Globus pallidus (tissue), 1 donor: Measurements from ENCODE around the gene SUPT16H.
A peak's percentile ranks its signal among the peaks of the same experiment; 100 is the strongest.
"Not testable (repeated sequence)": the region's sequence is repeated elsewhere in the genome, so short reads cannot be mapped to it uniquely, and the experiment has no call there.

ENCODE experiments used
- DNase-seq: peaks from one replicate; pipeline ENCODE4 v3.0.0-alpha.2; 2015; ENCODE audit warnings: low spot score

SUPT16H gene

DNA sequence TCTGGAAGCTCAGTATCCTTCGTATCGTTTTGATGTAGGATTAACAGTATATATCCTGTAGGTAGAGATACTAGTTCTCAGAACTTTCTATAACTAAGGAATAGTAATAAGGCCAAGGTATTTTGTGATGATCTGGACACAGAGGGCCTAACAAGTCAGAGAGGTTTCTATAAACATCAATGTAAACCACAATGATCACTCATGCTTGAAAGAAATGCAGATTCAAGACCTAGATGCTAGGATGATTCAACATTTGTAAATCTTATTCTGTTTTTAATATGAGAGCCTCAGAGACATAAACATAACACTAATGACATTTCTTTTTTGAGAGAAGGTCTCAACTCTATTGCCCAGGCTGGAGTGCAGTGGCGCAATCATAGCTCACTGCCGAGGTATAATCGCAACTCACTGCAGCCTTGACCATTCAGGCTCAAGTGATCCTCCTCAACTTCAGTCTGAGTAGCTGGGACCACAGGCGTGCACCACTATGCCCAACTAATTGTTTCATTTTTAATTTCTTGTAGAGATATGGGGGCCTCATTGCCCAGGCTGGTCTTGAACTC, 16.2 kb downstream of the SUPT16H start:
- DNase-seq: no peak

DNA sequence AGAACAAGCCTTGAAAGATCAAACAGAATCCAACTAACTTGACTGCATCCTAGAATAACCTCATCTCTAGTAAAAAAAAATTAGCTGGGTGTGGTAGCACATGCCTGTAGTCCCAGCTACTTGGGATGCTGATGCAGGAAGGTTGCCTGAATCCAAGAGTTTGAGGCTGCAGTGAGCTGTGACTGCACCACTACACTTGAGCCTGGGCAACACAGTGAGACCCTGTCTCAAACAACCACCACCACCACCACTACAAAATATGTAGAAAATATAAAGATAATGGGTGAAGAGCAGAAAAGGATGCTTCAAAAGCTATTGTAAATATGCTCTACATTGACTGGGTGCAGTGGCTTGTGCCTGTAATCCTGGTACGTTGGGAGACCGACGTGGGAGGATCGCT, 27.3 kb downstream of the SUPT16H start:
- no peak for DNase-seq

DNA sequence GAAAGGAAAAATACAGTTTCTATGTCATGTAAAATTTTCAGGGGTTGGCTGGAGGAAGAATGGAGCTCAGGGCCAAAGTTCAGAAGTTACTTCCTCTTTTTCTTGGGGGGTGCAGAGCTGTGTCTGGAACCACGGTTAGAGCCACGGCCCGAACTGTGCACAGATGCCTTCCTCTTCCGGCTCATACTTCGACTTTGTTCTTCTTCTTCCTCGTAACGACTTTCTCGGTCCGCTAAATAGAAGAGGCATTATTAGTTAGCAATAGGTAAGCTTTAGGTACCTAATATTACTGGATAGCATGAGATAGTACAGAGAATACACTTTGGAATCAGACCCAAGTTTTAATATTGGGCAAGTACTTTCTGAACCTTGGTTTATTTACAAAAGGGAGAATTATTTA, 31.2 kb downstream of the SUPT16H start:
- peak; percentile 18 for DNase-seq

DNA sequence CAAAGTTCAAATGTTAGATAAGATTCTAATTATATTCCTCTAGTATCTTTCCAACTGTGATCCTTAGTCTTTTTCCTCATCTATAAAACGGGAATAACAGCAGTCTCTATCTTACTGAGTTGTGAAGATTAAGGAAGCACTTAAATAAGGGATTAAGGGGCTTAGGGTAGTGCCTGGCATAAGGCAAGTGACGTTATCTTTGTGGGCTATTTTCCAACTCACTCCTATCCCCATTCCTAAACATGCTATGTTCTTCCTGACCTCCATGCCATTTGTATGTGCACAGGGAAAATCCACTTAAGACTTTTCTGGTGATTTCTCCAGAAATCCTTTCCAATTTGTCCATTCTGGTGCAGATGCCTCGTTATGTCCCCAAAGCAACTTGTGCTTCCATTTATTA, 33.3 kb downstream of the SUPT16H start:
- DNase-seq: no peak

DNA sequence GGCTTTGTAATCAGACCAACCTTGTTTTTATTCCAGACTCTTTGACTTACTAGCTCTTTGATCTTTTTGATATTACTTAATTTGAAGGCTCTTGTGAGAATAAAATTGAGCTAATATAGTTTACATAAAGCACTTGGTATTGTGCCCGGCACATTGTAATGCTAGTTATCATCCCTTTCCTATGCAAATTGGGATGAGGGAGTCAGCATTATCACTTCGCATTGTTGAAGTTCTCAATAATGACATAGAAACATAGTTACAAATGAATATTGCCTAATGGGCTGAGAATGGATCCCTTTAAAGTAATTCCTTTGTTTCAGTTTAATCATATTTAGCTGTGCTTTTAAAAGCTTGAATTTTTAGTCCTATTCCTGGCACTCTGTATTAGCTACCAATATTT, 36.6 kb downstream of the SUPT16H start:
- DNase-seq: no peak

DNA sequence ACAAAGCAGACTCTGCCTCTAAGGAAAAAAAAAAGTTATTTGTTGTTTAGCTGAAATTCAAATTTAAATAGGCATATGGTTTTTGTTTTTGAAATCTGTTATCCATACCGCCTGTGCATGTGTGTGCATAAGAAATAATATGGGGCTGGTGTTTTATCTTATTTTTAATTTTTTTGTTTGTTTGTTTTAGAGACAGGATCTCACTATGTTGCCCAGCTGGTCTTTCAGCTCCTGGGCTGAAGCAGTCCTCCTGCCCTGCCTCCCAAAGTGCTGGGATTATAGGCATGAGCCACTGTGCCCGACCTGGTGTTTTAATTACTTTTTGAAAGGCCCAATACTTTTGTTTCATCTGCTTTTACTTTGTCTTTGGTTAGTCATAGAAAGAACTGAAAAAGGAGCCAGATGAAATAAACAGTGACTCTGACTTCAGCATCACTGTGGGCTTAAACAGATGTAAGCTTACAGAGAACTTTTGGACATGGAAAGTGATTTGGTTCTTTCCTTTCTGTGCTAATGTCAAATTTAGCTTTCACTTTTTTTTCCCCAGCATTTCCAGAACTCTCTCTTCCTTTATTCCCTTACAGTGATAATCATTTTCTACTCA, 37.2 kb downstream of the SUPT16H start:
- no peak for DNase-seq

DNA sequence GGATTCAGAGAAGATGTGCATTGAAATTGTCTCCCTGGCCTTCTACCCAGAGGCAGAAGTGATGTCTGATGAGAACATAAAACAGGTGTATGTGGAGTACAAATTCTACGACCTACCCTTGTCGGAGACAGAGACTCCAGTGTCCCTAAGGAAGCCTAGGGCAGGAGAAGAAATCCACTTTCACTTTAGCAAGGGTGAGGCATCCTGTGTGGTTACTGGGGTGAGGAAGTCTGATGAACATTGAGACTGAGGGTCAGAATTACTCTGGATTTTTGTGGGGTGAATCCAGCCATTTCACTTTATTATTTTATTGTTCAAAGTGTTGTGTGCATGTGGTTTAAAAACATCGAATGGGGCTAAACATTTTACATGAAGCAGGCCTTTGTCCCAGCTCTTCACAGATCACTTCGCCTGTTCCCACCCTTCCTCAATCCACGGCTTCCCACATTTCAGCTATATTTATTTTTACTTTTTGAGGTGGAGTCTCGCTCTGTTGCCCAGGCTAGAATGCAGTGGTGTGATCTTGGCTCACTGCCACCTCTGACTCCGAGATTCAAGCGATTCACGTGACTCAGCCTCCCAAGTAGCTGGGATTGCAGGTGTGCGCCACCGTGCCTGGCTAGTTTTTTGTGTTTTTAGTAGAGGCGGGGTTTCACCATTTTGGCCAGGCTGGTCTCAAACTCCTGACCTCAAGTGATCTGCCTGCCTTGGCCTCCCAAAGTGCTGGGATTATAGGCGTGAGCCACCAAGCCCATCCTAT, 40.6 kb downstream of the SUPT16H start:
- DNase-seq: no peak

DNA sequence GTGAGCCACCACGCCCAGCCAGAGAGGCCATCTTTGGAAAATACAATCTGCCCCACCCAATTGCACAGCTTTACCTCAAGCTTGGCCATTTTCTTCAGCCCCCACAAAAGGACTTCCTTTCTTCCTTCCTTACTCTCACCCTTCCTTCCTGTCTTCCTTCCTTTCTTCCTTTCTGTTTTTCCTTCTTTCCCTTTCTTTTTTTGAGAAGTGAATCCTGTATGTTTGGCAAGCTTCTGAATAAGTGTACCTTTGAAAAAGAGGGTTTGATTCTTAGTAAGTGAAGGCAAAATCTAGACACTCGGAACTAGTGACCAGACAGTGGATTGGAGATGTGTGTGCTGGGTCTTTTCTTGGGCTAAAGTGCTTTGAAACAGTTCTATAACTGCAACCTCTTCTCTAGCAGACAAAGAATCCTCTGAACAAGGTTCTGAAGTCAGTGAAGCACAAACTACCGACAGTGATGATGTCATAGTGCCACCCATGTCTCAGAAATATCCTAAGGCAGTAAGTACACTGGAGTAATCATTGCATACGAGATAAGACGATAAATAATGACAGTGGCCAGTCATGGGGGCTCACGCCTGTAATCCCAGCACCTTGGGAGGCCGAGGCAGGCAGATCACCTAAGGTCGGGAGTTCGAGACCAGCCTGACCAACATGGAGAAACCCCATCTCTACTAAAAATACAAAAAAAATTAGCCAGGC, 49.5 kb downstream of the SUPT16H start:
- no peak for DNase-seq

DNA sequence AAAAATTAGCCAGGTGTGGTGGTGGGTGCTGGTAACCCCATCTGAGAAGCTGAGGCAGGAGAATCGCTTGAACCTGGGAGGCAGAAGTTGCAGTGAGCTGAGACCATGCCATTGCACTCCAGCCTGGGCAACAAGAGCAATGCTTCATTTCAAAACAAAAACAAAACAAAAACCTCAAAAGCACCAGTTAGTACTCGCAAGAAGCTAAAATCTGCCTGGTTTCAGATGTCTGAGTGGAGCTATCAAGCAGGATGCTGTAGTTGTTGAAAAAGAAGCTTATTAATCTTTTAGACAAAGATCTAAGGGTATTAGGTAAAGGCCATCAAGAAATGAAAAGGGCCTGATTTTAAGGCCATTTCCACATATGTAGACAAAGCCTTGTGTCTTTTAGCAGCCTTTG, 50.9 kb downstream of the SUPT16H start:
- no peak for DNase-seq

DNA sequence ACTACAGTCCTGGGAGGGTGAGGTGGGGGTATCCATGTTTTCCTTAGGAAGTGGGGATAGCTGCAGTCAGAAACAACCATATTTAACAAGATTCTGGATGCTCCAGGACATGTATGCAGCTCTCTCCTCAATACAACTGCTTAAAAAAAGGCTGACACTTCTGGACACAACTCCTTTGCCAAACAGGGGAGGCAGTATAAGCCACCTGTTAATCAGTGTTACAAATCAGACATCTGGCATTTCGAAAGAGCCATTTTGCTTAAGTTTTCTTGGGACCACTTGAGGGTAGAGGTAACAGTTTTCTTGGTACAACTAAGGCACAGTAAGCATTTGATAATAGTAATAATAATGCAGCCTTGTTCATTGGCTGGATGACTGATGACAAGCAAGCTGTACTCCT, 56.8 kb downstream of the SUPT16H start:
- DNase-seq: no peak

DNA sequence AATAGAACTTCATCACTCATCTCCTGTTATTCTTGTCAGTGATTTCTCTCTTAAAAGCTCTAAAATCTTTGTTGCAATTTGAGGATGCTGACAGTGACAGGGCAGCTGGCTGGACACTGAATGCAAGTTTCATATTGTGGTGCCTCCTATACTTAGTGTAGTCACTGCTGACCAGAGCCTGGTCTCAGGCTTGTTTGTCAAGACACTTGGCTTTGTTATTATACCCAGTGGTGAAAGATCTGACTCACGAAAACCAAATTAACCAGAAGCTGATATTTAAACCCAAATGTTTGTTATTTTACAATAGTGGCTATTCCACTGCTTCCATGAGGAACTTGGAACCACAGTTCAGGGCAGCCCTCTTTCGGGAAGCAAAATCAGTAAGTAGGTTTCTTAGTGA, 61.1 kb downstream of the SUPT16H start:
- no peak for DNase-seq

DNA sequence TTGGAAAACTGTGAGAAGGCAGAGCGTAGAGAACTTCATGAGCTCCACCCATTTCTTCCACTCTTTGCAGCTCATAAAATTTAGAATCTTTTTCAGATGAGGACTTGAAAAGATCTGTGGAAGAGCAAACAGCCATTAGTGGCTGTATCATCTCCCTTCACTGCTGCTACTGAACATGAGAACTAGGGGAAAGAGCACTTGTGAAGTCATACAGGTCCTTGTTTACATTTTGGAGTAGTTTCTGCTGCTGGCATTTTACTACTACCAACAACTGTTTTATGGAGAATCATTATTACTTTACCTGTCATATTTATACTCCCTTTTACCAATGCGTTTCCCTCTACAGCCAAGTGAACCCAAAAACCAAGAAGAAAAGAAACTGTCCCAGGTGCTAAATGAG, 62.9 kb downstream of the SUPT16H start:
- no peak for DNase-seq

DNA sequence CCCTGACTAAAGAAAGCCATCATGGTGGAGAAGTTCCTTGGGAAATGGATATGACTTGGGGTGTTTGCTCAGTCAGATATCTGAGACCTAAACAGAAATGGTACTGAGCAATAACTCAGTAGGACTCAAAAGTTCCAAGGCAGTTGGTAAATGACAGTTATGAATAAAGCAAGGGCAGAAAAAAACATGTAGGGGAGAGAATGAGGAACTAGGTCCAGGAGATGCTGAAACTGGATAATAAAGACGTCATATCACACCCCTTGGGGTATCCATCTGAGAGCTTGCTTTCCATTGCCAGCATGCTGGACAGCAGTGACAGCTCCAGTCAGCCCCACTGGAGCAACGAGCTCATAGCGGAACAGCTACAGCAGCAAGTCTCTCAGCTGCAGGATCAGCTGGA, 66.4 kb downstream of the SUPT16H start:
- no peak for DNase-seq

DNA sequence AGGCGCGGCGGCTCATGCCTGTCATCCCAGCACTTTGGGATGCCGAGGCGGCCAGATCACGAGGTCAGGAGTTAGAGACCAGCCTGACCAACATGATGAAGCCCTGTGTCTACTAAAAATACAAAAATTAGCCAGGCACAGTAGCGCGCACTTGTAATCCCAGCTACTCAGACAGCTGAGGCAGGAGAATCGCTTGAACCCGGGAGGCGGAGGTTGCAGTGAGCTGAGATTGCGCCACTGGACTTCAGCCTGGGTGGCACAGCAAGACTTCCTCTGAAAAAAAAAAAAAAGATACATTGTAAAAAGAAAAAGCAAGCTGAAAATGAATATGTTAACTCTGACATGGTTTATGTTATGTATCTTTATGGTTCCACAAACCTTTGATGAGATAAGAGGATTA, 70.3 kb downstream of the SUPT16H start:
- no peak for DNase-seq

DNA sequence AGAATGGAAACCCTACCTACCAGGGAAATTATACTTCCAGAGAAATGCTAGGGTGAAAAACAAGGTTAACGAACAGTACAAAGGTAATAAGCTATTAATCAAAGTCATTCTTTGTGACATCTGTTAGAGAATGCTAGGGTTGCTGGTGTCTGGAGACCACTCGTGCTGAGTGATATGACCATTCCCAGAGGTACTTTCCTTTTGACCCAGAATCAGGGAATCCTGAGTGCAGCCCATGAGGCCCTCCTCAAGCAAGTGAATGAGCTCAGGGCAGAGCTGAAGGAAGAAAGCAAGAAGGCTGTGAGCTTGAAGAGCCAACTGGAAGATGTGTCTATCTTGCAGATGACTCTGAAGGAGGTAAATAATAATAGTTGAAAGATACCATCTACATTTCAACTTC, 72.2 kb downstream of the SUPT16H start:
- no peak for DNase-seq

DNA sequence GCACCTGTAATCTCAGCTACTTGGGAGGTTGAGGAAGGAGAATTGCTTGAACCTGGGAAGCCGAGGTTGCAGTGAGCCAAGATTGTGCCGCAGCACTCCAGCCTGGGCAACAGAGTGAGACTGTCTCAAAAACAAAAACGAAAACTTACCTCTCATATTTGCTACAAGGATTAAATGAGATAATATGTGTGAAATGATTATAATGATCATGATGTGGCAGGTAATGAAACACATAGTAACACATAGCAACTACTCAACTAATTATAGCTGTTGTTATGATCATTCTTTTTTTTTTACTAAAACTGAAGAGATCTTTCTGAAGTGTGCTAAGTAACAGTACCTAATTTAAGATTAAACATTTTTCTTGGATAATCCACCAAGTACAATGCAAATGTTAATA, 73.9 kb downstream of the SUPT16H start:
- no peak for DNase-seq

DNA sequence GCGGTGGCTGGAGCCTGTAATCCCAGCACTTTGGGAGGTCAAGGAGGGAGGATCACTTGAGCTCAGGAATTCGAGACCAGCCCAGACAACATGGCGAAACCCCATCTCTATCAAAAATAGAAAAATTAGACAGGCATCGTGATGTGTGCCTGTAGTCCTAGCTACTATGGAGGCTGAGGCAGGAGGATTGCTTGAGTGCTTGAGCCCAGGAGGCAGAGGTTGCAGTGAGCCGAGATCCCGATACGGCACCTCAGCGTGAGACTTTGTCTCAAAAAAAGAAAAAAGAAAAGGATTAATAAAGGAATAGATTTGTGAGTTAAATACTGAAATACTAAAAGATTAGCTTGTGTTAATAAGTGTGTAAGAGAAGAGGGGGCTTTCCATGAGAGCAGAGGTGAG, 74.6 kb downstream of the SUPT16H start:
- no peak for DNase-seq

DNA sequence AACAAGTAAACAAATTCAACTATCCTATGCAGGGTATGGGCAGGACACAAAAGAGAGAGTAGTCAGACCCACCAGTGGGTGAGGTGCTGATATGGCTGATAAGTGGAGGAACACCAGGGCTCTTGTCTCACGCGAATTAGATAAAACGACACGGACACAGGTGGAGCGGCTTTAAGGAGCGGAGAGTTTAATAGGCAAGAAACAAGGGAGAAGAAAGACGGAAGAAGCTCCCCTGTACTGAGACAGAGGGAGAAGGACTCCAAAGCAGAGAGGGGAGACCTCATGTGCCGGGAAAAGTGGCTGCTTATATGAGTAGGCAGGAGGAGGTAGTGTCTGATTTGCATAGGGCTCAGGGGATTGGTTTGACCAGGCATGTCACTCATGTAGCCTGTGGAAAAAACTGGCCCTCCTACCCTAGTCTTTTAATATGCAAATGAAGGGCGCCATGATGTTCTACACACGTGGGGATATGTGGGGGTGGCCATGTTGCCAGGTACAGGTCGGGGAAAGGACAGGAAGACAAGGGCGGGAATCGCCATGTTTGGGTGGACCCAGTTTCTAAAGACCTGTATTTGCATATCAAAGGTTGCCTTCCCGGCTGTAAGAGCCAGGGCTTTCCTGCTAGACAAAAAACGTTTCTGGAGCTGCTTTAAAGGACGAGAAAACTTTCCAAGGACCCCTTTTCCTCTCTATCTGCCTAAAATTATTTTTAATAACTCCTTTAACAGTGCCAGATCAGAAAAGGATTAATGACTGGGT, 75.2 kb downstream of the SUPT16H start:
- DNase-seq: peak; percentile 52

DNA sequence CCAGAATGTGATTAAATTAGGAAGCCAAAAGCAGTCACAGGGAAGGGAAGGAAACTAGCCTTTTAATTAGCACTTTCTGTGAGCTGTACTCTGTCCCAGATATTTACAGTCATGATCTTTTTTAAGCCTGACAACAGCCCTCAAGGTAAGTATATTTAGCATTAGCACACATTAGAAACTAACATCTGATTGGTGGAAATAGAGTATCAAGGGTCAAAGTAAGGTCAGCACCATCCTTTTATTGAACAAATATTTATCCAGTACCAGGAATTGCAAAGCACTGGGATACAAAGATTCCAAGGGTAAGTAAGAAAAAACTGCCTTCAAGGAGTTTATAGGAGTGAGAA, 75.7 kb downstream of the SUPT16H start:
- no peak for DNase-seq

DNA sequence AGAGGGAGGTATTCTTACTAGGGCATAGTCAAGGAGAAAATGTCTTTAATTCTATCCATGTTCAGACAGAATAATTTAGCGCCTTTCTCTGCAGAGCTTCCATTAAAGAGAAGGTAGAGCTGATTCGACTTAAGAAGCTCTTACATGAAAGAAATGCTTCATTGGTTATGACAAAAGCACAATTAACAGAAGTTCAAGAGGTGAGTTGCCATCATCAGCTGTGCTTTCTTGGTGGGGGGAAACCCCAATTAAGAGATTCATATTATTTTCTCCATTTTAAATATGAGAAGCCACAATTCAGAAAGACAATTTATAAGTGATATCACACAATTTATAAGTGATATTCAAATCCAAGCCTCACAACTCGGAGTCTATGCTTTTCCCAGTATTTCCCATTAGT, 76.2 kb downstream of the SUPT16H start:
- no peak for DNase-seq

DNA sequence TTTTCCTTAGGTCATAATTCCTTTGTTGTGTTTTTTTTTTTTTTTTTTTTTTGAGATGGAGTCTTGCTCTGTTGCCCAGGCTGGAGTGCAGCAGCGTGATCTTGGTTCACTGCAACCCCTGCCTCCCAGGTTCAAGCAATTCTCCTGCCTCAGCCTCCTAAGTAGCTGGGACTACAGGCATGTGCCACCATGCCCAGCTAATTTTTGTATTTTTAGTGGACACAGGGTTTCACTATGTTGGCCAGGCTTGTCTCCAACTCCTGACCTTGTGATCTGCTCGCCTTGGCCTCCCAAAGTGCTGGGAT, 81.0 kb downstream of the SUPT16H start:
- DNase-seq: not testable (repeated sequence)

DNA sequence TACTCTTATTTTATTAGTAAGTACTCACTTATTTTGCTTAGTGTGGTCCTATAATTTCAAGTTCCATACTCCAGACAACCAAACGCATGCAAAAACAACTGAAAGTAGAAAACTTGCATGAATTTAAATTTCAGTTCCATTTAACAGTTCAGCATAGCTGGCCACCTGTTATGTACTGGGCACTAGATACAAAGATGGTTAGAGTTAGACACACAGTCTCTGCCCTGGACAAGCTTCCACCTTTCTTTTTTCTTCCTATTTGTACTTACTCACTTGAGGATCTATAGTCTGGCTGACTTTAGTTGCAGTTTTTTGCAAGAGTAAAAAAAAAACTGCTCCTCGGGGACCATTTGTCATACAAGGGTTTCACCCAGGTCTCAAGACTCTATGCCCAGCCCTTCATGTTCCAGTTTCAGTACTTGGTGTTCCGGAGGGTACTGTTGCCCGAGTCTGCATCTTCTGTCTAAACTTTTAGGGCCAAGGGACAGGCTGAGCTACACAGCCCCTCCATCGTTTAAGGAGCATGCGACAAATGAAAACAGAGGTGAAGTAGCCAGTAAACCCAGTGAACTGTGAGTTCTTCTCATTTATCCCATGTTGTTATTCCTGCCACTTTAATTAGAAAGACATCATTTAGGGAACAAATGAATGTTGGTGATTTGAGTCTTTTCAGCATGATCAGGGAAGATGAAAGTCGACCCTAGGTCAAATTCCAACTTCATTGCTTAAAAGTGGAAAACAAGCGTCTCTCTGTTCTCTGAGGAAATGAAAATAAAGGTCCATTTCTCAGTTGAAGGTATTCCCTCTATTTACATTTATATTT, 81.6 kb downstream of the SUPT16H start:
- DNase-seq: no peak
